GM18499 (cell line): Measurements from ENCODE around the gene SNX14.
"Not testable (repeated sequence)": the region's sequence is repeated elsewhere in the genome, so short reads cannot be mapped to it uniquely, and the experiment has no call there.

ENCODE experiments used
- ATAC-seq: cut with Tn5 transposase; IDR thresholded peaks from one replicate; pipeline ENCODE4 v1.9.1; 2021; ENCODE audit warnings: moderate number of reproducible peaks; ENCODE audit not compliant: insufficient read depth, unreplicated experiment

SNX14 gene

GRCh38 chr6:85593438-85594196 is at the start of gene SNX14:
SNX14 (minus strand) TSS chr6:85593858; CDS start chr6:85593718, 140 bp downstream.
- ATAC-seq, result peak; percentile 81

GRCh38 chr6:85642774-85643536 is 49.3 kb upstream of the SNX14 start, which contains the start of gene SYNCRIP:
SYNCRIP (minus strand) TSS chr6:85642886; CDS start chr6:85641439, 1,447 bp downstream.
- peak; percentile 46 for ATAC-seq

- ATAC-seq, result no peak
Measured at GRCh38 chr6:85641897-85642773, 48.5 kb upstream of the SNX14 start.

- ATAC-seq, result no peak
Measured at GRCh38 chr6:85641522-85641896, 47.9 kb upstream of the SNX14 start.

GRCh38 chr6:85640821-85641220 is 47.2 kb upstream of the SNX14 start:
- no peak for ATAC-seq

GRCh38 chr6:85637579-85637978 is 43.9 kb upstream of the SNX14 start:
- ATAC-seq, result no peak

- no peak for ATAC-seq
Measured at GRCh38 chr6:85632164-85632942, 38.7 kb upstream of the SNX14 start.

- not testable (repeated sequence) for ATAC-seq
Measured at GRCh38 chr6:85631117-85631516, 37.5 kb upstream of the SNX14 start.

- ATAC-seq, result no peak
Measured at GRCh38 chr6:85628353-85628752, 34.7 kb upstream of the SNX14 start.

GRCh38 chr6:85620308-85620707 is 26.6 kb upstream of the SNX14 start:
- no peak for ATAC-seq

GRCh38 chr6:85614780-85615179 is 21.1 kb upstream of the SNX14 start:
- no peak for ATAC-seq

GRCh38 chr6:85612690-85613474 is 19.2 kb upstream of the SNX14 start:
- no peak for ATAC-seq

GRCh38 chr6:85610182-85610895 is 16.7 kb upstream of the SNX14 start:
- no peak for ATAC-seq

GRCh38 chr6:85602100-85602499 is 8.4 kb upstream of the SNX14 start:
- no peak for ATAC-seq

GRCh38 chr6:85600713-85601313 is 7.2 kb upstream of the SNX14 start:
- ATAC-seq, result no peak

GRCh38 chr6:85594197-85594930 is 706 bp upstream of the SNX14 start:
- ATAC-seq, result no peak

- no peak for ATAC-seq
Measured at GRCh38 chr6:85592033-85592432, 1.6 kb downstream of the SNX14 start.
